GM18867 (cell line): ENCODE results near the gene CATSPERZ.

Experiments used
- ATAC-seq: cut with Tn5 transposase; IDR thresholded peaks from one replicate; pipeline ENCODE4 v1.9.1; 2021; ENCODE audit warnings: mild to moderate bottlenecking, moderate library complexity; ENCODE audit not compliant: unreplicated experiment

The CATSPERZ gene

DNA sequence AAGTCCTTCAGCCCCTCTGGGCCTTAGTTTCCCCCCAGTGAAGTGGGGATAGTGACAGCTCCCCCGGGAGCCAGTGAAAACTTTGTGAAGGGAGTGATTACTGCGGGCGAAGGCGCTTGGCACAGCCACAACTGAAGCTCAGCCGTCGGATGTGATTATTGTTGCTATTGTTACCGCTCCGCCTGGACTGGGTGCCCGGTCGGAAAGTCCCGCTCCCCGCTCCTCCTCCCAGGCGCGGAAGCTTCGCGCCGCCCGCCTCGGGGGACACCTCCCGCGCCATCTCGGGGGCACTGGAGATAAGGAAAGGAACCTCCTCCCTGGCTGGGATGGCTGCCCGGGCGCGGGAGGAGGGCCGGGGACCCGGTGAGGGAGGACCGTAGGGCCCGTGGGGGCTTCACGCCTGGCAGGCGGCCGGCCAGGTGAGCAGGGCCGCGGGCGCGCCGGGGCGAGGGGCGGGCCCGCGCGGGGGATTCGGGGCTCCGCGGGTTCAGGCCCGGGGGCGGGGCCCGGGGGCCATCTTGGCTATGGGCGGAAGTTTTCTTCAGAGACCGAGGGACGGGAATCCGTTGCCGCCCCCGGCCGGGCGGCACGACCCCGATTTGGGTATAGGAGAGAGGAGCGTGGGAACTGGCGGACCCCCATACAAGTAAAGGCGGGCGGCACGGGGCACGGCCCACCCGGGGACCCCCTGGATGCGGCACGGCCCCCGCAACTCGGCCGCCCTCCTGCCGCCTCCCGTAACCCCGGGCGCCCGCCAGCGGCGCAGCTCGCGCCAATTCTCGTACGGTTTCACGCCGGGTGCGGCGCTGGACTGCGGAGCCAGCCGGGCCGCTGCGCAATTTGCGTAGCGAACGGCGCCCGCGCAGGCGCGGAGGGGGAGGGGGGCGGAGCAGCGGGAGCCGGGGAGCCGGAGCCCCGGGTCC is 14.9 kb upstream of the CATSPERZ start, which contains the start of gene GPR137:
Gene GPR137, plus strand, starts transcription at position 887 of the 923 bp plus-strand sequence. CDS start 677 bp downstream, outside the sequence.
- ATAC-seq: peak; percentile 61

DNA sequence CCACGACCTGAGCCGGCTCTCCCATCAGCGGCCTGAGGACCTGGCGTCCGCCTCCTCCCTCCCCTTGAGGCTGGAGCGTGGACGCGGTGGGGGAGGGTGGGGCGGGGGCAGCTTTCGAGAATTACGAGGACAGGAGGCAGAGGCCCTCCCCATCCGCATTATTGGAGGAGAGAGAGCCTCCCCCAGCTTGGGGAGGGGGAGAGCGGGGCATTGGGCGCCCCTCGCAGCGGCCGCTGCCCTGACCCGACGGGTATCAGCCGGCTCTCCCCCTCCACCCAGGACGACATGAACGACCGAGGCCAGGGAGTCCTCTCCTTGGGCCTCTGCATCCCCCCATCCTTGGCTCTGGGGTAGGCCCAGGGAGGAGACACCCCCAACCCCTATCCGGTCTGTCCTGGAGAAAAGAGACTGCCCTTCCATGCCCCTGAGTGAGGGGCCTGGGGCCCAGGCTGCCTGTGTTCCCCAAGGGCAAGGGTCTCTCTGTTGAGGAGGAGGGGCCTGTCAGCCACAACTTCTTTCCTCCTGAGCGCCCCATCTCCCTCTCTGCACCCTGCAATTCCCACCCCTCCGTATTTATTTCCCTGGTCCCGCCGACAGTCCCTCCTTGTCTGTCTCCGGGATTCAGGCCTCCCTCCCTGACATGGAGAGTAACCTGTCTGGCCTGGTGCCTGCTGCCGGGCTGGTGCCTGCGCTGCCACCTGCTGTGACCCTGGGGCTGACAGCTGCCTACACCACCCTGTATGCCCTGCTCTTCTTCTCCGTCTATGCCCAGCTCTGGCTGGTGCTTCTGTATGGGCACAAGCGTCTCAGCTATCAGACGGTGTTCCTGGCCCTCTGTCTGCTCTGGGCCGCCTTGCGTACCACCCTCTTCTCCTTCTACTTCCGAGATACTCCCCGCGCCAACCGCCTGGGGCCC is 14.0 kb upstream of the CATSPERZ start:
- ATAC-seq: peak; percentile 0

DNA sequence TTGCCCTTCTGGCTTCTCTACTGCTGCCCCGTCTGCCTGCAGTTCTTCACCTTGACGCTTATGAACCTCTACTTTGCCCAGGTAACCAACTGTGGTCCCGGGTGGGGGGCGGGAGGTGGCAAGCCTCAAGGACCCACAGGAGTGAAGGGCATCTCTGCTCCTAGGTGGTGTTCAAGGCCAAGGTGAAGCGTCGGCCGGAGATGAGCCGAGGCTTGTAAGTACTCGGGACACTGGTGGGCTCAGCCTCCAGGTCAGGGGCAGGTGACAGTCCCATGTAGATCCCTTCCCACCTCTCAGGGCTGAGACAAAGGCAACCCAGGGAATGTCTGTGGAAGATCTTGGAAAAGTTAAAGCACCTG is 13.4 kb upstream of the CATSPERZ start:
- no peak for ATAC-seq

DNA sequence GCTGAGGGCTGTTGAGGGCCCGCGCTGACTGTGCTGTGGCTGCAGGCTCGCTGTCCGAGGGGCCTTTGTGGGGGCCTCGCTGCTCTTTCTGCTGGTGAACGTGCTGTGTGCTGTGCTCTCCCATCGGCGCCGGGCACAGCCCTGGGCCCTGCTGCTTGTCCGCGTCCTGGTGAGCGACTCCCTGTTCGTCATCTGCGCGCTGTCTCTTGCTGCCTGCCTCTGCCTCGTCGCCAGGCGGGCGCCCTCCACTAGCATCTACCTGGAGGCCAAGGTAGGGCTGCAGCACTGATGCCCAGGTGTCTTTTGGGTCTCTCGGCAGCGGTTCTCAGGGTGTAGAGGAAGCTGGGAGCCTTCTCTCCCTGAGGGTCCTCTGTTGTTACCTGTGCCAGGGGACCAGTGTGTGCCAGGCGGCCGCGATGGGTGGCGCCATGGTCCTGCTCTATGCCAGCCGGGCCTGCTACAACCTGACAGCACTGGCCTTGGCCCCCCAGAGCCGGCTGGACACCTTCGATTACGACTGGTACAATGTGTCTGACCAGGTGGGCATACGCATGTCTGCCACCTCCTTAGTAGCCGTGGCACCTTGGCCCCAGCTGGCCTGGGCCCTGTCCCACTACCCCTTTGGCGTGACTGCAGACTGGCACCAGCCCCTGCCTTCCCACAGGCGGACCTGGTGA is 12.3 kb upstream of the CATSPERZ start:
- ATAC-seq: no peak

DNA sequence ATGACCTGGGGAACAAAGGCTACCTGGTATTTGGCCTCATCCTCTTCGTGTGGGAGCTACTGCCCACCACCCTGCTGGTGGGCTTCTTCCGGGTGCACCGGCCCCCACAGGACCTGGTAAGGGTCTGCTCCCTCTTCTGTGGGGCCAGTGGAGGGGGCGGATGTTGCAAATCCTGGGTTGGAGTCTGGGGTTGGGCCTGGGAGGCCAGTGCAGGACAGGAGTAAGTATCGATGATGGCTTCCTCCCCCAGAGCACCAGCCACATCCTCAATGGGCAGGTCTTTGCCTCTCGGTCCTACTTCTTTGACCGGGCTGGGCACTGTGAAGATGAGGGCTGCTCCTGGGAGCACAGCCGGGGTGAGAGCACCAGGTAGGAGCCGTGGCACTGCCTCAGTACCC is 11.8 kb upstream of the CATSPERZ start:
- no peak for ATAC-seq

DNA sequence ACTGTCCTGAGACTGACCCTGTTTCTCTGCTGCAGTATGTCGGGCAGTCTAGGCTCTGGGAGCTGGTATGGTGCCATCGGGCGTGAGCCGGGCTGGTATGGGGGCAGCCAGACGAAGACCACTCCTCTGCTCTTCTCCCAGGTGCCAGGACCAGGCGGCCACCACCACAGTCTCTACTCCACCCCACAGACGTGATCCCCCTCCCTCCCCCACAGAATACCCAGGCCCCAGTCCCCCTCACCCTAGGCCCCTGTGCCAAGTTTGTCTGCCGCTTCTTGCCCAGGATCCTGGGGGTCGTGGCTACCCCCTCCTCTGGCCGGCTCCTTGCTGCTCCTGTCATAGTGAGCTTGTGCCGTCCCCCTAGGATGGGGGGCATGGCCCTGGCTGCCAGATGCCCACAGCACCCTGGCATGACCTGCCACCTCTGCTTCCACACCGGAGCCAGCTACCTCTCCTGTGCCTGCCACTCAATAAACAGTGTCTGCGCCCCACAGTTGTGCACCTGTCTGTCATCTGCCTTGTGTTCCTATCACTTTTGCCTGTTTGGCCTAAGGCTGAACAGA is 11.1 kb upstream of the CATSPERZ start:
- ATAC-seq: no peak

DNA sequence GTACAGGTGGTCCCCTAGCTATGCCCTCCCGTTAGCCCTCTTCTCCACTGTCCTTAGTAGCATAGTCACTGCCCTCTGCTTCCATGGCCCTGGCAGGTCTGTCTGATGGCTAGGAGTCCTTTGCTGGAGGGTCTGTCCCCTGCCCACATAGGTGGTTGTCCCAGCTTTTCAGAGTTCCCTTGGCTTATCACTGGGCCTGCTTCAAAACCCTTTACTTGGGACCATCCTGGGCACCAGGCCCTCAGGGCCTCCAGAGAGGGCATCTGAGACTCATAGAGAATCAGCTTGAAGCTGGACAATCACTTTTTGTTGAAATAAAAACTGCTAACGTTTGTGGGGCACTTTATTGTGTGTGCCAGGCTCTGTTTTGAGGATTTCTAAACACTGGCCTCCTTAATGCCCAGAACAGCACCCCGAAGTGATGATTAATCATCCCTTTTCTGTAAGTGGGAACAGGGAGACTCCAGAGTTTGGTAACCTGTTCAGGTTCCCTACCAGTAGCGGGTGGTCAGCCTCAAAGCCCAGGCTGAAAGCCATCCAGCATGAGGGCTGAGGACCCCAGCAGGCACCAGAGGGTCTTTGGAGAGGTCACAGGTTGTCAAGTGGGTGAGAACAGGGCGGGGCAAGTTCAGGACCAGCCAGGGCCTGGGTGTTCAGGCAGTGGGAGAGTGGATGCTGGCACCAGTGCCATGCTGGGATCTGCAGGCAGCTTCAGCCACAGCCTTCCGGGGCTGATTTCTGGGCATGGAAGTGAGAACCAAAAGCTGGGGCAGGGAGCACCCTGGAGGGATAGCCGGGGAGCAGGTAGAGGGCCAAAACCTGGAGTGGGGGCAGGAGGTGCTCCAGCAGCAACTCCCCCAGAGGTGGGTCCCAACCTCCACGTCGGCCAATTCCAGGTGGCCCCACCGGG is 9.6 kb upstream of the CATSPERZ start:
- ATAC-seq: no peak

DNA sequence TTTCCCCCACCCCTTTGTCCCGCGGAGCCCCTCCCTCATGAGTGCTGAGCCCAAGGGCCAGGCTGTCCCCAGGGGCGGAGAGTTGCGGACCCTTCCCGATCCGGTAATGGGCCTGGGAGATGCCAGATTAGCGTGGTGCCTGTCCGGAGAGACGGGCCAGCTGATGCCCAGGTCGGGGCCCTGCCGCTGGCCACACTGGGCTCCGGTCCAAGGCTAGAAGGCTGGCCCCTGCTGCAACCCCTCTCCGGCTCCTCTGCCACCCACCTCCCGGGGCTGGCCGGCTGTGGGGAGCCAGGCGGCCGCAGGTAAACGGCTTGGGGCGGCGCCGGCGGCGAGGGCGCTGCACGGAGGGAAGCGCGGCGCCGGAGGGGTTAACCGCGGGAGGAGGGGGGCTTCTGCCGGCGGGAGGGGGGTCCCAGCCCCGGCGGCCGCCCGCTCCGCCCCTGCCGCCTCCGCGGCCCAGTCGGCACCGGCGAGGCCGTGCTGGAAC is 8.9 kb upstream of the CATSPERZ start, which contains the start of gene KCNK4:
Gene KCNK4, plus strand, starts transcription at position 41 of the 490 bp plus-strand sequence. CDS start 1,717 bp downstream, outside the sequence.
- ATAC-seq: no peak

DNA sequence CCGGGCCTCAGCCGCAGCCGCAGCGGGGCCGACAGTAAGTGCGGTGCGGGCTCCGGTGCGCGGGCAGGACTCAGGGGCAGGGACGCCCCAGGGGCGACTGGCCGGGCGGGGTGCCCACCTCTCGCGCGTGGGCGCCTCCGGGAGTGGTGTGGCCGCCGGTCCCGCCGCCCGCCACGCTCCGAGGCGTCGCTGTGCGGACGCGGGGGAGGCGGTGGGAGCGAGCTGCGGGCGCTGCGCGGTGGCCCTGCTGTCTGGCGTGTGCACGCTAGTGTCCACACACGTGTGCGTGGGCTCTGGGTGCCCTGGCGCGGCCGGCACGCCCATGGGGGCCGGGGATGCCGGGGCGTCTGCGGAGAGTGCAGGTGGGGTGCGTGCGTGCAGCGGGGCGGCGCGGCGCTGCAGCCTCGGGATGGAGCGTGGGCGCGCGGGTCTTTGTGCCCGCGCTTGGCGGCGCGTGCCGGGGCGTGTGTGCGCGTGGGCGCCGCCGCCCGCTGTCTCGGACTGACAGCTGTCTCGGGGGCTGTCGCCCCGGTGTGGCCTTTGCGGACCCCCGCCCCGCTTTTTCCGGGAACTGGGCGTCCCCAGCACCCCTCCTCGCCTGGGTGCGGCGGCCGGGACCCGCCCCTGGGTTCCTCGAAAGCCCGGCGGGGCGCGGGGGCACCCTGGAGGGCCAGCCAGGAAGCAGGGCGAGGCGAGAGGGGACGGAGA is 8.3 kb upstream of the CATSPERZ start:
- no peak for ATAC-seq

DNA sequence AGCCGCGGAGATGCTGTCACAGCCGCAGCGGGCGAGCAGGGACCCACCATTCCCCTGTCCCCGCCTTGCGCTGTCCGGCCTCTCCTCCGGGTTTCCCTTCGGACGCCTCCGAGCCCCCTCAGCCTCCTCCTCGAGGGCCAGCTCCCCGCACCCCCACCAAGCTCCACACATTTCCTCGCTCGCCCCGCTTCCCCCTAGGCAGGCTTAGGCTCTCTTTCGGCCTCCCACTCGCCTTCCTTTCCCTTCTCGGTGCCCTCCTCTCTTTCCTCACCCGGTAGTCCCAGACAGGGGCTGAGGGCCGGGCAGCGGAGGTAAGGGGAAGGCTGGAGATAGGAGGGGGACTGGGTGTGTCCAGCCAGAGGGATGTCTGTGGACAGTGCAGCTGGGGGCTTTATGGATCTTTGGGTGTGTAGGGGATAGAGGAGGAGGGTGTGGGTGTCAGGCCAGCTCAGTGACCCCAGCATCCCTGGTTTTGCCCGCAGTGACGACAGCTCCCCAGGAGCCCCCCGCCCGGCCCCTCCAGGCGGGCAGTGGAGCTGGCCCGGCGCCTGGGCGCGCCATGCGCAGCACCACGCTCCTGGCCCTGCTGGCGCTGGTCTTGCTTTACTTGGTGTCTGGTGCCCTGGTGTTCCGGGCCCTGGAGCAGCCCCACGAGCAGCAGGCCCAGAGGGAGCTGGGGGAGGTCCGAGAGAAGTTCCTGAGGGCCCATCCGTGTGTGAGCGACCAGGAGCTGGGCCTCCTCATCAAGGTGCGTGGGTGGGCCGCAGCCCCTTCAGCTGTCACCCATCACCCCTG is 7.5 kb upstream of the CATSPERZ start:
- no peak for ATAC-seq

DNA sequence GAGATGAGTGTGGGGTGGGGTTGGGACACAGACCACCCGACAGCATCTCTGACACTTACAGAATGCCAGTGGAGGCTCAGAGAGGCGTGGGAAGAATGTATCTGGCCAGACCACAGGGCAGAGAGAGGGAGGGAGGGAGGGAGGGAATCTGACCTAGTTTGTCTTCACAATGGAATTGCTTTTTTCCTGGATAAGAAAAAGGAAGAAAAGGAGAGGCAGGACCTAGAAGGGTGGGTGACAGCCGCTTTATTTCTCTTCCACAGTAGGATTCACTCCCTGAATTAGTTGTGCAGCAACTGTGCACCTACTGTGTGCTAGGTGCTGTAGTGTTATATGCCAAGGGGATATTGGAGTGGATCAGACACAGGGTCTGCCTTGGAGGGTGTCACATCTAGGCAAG is 5.4 kb upstream of the CATSPERZ start:
- ATAC-seq: no peak

DNA sequence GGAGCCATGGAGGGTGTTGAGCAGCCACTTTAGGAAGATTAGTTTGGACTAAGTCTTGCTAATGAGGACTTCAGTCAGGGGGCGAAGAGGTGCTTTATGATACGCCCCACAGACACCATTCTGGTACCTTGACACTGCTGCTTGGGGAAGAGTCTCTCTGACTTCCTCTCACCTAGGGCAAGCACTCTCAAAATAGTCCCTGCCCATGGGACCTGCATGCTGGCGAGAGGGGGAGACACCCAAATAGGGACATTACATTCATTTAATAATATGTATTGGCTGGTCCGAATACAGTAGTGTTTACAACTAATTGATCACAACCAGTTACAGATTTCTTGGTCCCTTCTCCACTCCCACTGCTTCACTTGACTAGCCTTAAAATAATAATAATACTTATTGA is 4.4 kb upstream of the CATSPERZ start:
- no peak for ATAC-seq

DNA sequence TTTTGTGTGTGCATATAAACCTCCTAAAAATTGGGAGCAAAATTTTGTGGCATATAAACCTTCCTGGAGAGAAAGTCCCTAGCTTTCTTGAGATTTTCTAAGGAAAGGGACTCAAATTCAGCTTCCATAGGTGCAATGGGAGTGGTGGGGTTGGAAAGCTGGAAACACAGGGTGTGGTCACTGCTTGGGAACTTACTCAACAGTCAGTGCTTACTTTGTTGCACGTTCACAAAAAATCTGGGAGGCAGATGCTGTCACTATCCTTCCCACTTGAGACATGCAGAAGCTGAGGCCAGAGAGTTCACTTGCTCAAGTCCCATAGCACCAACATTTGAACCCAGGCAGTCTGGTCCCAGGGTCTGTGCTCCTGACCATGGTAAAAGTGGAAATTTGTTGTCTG is 3.9 kb upstream of the CATSPERZ start:
- no peak for ATAC-seq

DNA sequence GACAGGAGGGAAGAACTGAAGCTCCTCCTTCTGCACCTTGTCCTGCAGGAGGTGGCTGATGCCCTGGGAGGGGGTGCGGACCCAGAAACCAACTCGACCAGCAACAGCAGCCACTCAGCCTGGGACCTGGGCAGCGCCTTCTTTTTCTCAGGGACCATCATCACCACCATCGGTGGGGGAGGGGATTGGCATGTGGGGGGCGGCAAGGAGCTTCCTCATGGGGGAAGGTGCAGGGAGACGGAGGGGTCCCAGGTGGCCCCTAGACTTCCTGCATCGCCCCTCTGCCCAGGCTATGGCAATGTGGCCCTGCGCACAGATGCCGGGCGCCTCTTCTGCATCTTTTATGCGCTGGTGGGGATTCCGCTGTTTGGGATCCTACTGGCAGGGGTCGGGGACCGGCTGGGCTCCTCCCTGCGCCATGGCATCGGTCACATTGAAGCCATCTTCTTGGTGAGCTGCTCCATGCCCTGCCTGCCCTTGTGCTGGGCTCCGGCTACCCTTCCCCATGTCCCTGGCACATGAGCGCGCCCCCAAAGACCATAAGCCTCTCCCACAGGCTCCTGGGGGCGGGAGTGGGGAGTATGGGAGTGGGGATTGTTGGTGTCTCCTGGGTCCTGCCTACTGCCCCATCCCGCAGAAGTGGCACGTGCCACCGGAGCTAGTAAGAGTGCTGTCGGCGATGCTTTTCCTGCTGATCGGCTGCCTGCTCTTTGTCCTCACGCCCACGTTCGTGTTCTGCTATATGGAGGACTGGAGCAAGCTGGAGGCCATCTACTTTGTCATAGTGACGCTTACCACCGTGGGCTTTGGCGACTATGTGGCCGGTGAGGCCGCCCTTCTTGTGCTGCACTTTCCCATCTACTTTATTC is 3.1 kb upstream of the CATSPERZ start:
- ATAC-seq: no peak

DNA sequence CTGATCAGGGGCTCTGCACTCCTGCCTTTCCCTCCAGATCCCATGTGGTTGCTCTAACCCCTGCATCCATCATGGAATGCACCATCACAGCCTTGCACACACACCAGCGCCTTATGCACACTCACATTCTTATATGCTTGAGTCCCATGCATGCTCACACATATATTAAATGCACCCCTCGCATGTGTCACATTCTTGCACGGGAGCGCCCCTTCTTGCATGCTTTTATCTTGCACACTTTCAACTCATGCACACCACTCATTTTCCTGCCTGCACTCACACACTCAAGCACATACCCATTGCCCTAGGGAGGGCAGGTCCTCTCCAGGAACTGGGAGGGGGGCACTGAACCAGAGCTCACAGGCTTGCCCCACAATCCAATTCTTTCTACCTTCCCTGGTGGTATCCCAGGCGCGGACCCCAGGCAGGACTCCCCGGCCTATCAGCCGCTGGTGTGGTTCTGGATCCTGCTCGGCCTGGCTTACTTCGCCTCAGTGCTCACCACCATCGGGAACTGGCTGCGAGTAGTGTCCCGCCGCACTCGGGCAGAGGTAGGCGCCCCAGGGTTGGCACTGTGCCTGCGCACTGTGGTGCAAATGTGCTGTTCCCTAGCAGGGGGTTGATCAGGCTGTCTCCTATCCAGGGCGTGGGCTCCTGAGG is 2.3 kb upstream of the CATSPERZ start:
- ATAC-seq: no peak

DNA sequence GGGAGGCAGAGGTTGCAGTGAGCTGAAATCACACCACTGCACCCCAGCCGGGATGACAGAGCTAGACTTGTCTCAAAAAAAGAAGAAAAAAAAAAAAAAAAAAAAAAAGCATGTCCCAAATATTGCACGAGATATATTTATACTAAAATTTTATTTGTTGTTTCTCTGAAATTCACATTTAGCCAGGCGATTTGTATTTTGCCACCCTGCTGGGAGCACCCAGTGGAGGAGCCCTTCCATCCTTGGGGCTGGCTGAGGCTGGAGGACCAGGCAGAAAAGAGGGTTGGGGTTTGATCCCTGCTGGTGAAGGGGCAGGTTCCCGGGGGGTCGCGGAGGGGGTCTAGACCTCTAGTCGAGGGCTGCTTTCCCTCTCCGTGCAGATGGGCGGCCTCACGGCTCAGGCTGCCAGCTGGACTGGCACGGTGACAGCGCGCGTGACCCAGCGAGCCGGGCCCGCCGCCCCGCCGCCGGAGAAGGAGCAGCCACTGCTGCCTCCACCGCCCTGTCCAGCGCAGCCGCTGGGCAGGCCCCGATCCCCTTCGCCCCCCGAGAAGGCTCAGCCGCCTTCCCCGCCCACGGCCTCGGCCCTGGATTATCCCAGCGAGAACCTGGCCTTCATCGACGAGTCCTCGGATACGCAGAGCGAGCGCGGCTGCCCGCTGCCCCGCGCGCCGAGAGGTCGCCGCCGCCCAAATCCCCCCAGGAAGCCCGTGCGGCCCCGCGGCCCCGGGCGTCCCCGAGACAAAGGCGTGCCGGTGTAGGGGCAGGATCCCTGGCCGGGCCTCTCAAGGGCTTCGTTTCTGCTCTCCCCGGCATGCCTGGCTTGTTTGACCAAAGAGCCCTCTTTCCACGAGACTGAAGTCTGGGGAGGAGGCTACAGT is 952 bp upstream of the CATSPERZ start:
- no peak for ATAC-seq
